GM19324 (cell line): ENCODE data around the gene TRPM1.
"Not testable (repeated sequence)": the region's sequence is repeated elsewhere in the genome, so short reads cannot be mapped to it uniquely, and the experiment has no call there.

Experiments
- ATAC-seq: cut with Tn5 transposase; IDR thresholded peaks from one replicate; pipeline ENCODE4 v1.9.1; 2021; ENCODE audit warnings: mild to moderate bottlenecking, moderate library complexity; ENCODE audit not compliant: unreplicated experiment, low FRiP score

TRPM1 gene

DNA sequence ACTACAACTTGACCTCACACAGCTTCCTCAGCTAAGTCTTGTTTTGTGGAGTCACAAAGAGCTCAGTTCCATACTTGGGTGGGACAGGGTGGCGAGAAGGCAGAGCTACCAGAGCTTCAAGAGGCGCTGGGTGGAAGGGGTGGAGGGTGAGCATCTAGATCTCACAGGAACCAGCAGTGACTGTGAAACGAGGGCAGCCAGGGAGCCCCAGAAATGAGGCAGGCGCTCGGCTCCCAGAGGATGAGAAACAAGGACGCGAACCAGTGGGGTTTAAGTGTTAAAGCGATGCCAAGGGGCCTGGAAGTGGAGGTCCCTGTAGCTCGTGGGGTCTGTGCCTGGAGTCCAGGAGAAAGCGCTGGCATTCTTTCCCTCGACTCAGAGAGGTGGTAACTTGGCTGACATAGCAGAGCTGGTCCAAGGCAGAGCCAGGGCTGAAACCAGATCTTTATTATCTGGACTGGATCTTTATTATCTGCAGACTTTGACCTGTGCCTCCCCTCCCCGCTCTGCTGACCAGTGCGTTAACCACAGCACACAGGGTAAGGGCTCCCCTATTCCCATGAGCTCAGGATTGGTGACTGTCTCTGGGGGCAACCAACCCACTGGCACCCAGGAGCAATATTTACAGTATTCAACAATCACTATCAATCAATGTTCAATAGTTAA is 26.2 kb upstream of the TRPM1 start:
- no peak for ATAC-seq

DNA sequence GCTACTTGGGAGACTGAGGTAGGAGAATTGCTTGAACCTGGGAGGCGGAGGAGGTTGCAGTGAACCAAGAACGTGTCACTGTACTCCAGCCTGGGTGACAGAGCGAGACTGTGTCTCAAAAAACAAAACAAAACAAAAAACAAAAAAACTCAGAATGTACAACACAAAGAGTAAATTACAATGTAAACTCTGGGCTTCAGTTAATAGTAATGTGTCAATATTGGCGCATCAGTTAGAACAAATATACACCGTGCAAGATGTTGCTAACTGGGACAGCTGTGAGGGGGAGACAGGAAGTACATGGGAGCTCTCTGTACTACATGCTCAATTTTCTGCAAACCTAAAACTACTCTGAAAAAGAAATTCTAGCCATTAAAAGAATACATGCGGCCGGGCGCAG is 23.5 kb upstream of the TRPM1 start:
- ATAC-seq, result no peak

DNA sequence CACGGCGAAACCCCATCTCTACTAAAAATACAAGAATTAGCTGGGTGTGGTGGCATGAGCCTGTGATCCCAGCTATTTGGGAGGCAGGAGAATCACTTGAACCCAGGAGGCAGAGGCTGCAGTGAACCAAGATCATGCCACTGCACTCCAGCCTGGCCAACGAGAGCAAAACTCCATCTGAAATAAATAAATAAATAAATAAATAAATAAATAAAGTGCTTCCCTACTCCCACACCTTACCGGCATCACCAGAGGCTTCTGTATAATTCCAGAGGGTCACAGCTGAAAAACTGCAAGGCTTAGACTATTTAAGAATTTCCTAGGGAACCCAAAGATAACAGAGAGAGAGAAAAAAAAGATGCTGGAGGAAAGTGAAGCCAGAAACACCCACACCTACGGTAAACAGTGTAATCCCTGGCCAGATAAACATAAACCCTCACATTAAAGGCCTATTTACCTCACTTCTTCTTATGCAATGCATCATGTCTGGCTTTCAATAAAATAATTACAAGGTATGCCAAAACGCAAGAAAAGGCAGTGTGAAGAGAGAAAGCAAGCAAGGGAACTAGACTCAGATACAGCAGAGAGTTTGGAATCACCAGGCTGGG is 15.0 kb upstream of the TRPM1 start:
- no peak for ATAC-seq

DNA sequence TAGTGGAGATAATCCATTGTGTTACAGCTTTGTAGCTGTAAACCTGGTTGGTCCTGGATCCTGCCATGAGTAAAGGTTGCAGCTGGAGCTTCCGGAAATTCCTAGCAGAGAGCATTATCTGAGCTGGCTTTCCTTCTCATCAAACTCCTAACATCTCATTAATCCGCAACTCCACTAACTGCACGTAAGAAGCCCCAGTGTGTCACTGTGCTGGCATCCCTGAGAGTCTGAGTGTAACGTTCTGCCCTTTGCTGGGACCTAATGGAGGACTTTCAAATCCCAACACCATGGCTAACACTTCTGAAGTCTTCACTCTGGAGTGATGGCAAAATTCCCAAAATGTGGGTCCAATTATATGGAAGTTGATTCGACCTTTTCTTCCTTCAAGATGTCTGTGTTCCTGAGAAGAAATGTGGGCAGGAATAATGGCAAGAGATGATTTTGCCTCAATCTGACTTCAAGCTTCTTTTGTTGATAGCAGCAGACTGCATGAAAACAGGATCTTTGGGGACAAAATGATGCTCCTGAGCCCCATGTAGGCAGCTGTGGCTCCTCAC is 9.6 kb upstream of the TRPM1 start:
- no peak for ATAC-seq

DNA sequence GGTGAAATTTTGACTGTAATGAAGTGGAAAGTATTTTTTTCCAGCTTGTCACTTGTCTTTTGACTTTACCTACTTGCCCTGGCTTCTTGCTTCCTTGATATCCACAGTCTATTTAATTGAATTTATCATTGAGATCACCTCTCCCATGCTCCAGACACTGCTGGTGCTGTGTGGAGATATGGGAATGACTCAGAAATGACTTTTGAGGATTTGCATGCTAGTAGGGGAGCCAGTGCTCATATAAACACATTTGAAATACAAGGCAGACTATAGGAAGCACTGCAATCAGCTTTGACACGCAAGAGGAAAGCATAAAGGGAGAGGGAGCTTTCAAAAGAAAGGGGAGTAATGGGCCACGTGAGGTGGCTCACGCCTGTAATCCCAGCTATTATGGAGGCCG is 7.3 kb upstream of the TRPM1 start:
- ATAC-seq, result no peak

DNA sequence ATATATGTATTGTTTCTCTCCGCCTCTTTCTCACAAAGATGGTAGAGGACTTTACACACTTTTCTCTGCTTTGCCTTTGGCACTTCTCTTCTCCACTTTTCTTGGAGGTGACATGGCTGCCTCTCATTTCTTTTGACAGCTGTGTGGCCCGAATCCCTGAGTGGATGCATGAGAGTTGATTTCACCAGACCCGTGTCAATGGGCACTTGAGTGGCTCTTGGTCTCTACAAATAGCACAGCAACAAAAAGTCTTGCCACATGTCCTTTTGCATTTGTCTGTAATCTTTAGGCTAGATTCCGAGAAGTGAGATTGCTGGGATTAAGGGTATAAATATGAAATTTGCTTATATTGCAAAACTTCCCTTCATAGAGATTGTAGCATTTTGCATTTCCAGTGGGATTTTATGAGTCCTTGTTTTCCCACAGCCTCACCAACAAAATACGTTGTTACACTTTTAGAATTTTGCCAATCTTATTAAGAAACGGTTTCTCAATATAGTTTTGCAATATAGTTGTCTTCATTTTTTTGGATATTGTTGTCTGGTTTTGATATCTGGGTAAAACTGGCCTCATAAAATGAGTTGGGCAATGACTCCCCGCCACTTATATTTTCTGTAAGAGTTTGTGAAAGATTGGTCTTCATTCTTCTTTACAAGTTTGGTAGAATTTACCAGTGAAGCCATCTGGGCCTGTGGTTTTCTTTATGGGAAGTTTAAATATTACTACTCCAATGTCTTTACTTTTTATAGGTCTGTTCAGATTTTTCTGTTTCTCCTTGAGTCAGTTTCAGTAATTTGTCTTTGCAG is 5.2 kb upstream of the TRPM1 start:
- no peak for ATAC-seq

DNA sequence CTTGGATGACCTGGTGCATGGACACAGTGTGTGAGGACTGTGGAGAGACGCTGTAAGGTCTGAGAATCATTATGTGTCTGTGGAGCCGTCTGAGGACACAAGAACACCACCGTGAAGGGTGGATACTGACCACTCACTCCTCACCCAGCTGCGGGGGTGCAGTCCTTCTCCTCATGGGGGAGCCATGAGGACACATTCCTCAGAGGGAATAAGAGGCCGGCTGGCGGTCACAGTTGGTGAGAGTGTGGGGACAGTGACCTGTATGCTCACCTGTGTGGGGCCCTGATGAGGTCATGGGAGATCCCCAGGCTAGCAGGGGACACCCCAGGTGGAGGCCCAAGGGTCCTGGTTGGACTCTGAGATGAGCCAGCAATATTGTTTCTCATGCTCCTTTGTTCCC is 2.5 kb upstream of the TRPM1 start:
- ATAC-seq, result no peak

DNA sequence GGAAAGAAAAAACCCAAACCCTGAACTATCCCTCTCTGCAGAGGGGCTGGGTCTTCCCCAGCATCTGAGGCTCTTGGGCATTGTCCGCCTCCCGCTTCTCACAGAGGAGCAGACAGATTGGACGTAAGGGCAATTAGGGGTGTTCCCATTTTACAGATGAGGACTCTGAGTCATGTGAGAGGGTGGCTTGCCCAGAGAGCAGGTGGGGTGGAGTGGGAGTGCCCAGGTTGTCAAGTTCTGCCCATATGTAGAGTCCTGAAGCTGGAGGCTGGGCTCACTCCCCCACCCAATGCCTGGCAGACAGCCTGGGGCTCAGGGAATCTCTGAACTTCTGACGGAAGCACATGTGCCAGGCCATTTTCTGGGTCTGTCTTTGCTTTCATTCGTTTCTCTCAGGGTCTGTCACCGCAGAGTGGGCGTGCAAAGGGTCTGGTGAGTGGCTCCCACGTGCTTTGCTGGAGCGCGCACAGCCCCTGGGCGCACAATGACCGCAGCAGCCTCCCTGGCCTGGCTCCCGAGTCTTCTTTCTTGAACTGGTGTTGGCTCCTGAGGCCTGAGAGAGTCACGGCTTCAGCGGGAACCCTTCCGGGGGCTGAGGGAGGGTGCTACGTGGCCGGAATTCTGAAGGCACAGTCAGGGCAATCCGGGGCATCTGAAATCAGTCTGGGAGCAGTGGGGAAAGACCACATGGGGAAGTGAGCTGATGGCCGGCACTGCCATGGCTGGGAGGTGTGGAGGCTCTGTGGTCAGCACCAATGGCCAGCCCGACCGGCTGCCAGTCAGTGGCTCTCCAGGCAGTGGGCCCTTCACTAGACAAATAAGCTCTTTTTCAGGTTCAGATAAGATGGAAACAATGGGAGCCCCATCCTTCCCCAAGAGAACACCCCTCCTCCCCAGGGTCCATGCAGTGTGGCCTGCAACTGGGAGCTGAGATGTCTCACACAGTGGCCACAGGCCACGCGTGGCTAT is 1.1 kb upstream of the TRPM1 start:
- no peak for ATAC-seq

DNA sequence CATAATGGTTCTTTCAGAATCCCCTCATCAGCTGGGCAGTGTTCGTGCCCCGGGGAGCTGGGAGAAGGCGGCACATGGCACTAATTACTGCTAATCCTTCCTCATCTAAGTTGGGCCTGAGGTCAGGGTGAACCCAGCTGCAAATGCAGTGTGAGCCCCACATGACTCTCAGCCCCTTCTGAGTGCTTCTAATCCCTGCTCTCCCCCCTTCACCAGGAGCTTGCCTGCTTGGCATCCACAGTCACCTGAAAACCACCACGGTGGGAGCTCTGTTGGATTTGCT is 455 bp upstream of the TRPM1 start:
- ATAC-seq, result no peak

DNA sequence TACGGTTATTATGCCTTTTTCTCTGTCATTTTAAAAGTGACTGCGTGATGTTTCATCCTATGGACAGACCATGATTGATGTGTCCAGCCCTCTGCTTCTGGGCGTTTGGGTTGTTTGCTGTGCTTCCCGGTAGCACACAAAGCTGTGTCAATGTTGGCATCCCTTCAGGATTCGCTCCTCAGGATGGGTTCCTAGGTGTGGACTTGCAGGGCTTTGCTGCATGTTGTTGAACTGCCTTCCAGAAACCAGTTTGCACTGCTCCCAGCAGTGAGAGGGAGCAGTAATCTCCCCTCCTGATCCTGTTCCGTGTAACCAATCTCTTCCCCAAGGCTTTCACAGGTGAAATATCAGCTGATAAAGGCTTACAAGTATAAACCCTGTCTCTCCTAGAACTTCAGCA is 787 bp downstream of the TRPM1 start:
- ATAC-seq, result no peak

DNA sequence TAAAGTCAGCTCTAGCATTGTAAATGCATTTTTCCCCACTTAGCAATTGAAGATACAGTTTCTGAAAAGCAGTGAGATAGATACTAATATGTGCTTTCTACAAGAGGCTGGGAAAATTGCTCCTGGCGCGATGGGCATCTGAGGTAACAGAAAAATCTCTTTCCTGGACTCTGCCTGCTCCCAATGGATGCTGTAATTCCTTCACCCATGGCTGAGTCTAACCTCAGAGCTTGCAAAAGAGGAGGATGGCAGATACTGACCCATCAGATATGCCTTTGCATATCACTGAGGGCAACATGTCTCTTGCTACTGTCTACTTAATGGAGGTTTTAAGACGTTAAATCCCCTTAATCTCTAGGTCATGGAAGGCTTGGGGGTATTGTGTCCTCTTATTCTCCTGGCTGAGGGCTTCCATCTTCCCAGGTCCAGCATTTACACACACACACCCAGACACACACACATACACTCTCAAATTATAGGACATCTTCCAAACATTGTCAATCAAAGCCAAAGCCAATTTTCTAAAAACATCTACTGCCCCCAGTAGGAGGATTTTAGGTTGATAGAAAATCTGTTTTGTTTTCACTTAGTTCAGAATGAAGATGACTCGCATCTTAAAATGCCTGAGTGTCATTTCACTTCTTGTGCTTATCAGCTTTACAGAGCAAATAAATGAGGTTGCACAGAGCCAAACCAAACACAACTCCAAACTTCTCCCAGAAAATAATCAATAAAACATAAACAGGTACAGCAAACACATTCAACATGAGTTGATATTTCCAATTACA is 2.4 kb downstream of the TRPM1 start:
- no peak for ATAC-seq

DNA sequence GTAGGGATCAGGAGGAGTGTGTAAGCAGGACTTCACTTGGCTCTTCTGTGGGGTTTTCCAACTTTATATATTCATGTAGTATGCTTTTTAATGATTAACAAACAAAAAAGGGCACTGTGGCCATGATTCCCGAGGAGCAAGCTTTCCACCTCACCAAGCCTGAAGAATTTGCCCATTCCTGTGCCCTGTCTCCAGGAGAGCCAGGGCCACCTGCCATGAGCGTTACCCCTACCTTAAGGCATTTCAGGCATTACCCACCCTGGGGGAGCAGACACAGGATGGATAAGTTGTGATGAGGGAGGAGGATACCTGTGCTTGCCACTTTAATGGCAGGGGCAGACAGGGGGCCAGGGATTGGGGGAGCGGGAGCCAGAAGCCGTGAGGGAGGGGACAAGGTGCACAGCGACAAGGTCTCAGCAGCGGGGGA is 3.0 kb downstream of the TRPM1 start:
- no peak for ATAC-seq

DNA sequence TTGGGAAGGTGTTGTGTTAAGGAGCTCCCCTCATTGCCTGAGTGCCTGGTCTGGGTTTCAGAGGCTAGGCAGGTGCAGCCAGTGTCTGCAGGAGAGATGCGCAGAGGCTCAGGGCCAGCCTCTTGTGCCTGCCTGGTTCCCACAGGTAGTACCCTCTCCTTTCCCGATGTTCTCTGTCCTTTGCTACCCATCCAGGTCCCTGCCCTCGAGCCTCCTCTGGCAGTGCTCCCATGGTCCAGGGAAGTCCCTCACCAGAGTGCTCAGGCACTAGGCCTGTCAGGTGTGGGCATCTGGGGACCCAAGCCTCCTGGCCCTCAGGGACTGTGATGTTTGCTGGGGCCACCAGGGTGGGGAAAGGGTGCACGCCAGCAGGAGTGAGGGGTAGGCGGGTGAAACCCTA is 5.0 kb downstream of the TRPM1 start:
- no peak for ATAC-seq

DNA sequence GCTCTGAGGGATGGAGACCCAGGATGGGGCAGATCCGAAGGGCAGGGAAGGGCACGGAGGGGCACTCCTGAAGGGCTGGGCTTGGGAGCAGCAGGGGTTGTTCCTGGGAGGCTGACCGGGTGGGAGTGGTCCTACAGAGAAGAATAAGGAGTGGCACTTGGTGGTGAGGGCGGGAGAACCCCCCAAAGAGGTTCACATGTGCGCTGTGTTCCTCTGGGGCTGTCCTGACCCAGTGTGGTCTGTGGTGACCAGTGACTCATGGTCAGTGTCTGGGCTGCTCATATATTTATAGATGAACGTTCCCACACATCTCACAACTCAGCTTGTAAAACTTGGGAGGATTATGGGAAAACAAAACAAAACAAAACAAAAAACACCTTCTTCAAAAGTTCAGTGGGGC is 10.0 kb downstream of the TRPM1 start:
- ATAC-seq, result no peak

DNA sequence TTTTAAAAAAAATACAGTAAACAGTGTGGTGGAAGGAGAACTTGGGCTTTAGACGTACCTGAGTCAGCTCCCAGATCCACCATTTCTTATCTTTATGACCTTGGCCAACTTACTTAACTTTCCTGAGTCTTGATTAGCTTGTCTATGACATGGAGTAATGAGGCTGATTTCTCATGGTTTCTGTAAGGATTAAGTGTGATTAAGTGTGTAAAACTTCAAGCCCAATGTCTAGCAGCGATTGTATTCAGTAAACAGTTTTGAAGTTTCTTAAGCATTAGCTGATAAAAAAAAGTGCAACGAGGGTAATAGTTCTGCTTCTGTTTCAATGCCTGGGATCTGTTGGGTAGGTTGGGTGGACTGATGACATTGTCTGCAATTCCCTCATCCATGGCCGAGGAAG is 10.8 kb downstream of the TRPM1 start:
- no peak for ATAC-seq

DNA sequence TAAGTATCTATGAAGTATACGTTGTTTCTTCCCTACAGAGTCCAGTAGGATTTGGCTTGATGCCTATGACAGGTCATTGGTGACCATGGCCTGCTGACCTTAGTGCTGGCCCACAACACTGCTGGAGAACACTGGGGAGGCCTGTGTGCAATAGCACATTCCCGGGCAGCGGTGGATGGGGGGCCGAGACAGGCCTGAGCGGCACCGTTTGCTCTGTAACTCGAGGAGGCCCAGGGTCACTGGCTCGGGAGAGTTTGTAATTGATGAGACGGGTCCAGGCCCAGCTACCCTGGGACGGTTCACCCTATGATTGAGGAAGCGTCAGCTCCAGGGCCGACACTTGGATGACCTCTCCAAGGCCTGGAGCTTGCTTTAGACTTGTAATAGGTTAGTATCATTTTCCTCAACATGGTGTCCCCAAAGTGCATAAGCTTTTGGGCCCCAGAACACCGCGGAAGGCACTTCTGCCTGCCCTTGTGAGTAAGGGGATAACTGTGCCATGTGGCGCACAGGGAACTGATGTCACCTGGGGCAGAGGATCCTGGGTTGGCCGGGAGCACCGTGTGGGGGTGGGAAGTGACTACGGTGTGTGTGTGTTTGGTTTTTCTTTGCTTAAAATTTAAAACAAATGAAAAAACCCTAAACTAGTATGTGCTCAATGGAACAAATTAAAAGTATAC is 12.0 kb downstream of the TRPM1 start:
- ATAC-seq, result no peak

DNA sequence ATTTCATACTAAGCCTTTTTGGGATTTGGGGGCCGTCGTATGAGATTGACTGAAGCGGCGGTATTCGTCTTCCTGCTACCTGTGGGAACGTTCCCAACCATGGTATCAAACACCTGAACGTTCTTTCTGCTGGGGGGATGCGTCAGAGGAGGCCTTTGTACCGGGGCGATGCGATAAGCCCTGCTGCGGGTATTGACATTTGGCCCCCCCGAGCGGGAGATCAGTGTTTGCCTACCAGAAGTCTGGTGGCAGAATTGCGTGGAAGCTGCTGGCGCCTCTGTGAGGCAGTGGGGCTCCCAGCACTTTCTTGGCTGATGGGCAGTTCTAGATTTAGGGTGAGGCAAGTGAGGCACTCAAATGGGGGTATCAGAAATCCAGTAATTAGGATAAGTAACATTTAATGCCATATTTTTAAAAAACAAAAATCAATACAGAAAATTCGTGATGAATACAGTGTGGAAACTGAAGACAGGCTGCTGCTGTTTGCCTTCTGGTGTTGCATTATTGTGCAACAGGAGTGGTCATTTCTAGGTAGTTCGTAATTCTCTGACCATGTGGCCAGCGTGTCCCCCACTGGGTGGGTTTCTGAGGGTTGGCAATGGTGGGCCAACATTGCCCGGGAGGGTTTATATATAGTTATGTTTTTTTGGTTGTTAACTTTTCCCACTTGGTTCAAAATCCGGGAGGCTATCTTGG is 12.7 kb downstream of the TRPM1 start:
- no peak for ATAC-seq

DNA sequence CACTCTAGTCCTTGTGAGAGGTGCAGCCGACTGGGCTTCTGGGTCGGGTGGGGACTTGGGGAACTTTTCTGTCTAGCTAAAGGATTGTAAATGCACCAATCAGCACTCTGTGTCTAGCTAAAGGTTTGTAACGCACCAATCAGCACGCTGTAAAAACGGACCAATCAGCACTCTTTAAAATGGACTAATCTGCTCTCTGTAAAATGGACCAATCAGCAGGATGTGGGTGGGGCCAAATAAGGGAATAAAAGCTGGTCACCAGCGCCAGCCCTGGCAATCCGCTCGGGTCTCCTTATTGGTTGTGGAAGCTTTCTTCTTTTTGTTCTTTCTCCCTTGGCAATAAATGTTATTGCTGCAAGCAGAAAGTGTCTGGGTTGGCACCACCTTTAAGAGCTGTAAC is 13.5 kb downstream of the TRPM1 start:
- ATAC-seq, result not testable (repeated sequence)

DNA sequence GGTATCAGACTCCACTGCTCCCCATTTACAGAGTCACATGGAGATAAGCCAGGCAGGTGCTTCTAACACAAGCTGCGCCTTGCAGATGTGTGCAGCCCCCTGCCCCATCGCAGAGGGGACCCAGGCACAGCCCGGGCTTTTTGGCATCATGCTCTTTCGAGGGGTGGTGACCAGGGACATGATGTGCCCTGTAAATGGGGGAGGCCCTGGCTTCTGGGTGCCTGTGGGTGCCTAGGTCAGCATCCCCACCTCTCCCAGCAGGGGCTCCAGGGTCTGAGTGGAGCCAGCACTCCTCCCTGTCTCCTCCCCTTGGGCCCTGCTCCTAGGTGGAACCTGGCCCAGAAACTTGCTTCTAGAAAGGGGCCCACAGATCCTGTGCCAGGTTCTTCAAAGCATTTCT is 15.2 kb downstream of the TRPM1 start:
- ATAC-seq, result no peak
